OCI-LY7 (cell line): ENCODE measurements around the gene PM20D1. TPM values are rescaled to one million over a fixed set of nuclear protein-coding genes. Genes with fewer than 3 reads are reported as not detected.

ENCODE experiments used
- BruUV-seq: library from RNA; stranded (reverse); fragments of 400-500 nt; replicated peaks from 2 replicates; lab custom pipeline; 2021; lab: Mats Ljungman, UMichigan
- CTCF ChIA-PET: fragments of 300-600 bp; sonication (Branson Sonifier 250); formaldehyde crosslinking; loops from one replicate; lab custom pipeline; 2022; ENCODE audit warnings: antibody characterized with exemption; ENCODE audit not compliant: unreplicated experiment; lab: Charles Lee
- POLR2A ChIA-PET: fragments of 300-600 bp; sonication (Branson Sonifier 250); formaldehyde crosslinking; loops from one replicate; lab custom pipeline; 2022; ENCODE audit warnings: antibody characterized with exemption; lab: Charles Lee
- DNase-seq: peaks from one replicate; pipeline ENCODE4 v3.0.0-alpha.2; 2015; ENCODE audit warnings: low spot score
- H2AFZ ChIP-seq: fragments of 200-600 bp; sonication (generic), shearing (Covaris generic); 2 replicates; pipeline ENCODE4 v1.6.1; 2014; ENCODE audit warnings: mild to moderate bottlenecking, antibody characterized with exemption, low read length, moderate library complexity
- H3K27ac ChIP-seq: fragments of 200-600 bp; sonication (generic); 2 replicates; pipeline ENCODE4 v1.5.1; 2014; ENCODE audit warnings: mixed run types, low read depth, mild to moderate bottlenecking, moderate library complexity, low read length, inconsistent platforms; ENCODE audit not compliant: poor library complexity, severe bottlenecking
- H3K36me3 ChIP-seq: fragments of 200-600 bp; sonication (generic); 2 replicates; pipeline ENCODE4 v1.6.1; 2014; ENCODE audit warnings: mild to moderate bottlenecking, antibody characterized with exemption, low read length, moderate library complexity, mixed read lengths; ENCODE audit not compliant: insufficient read depth
- H3K4me1 ChIP-seq: fragments of 200-600 bp; sonication (generic); 2 replicates; pipeline ENCODE4 v1.5.1; 2014; ENCODE audit warnings: mild to moderate bottlenecking, low read length; ENCODE audit not compliant: insufficient read depth, poor library complexity, severe bottlenecking
- H3K4me2 ChIP-seq: fragments of 200-600 bp; sonication (generic); 2 replicates; pipeline ENCODE4 v1.6.1; 2014; ENCODE audit warnings: mild to moderate bottlenecking, low read length
- H3K4me3 ChIP-seq: fragments of 200-600 bp; sonication (generic); 2 replicates; pipeline ENCODE4 v1.5.1; 2014; ENCODE audit warnings: mild to moderate bottlenecking, low read depth, low read length; ENCODE audit not compliant: poor library complexity, severe bottlenecking
- H3K79me2 ChIP-seq: fragments of 200-600 bp; sonication (generic); 2 replicates; pipeline ENCODE4 v1.6.1; 2016; ENCODE audit warnings: low read depth, mild to moderate bottlenecking, low read length, moderate library complexity, mixed read lengths; ENCODE audit not compliant: insufficient read depth
- H3K9me2 ChIP-seq: fragments of 200-600 bp; sonication (generic); 2 replicates; pipeline ENCODE4 v1.6.1; 2016; ENCODE audit warnings: mild to moderate bottlenecking, low read length, mixed read lengths; ENCODE audit not compliant: insufficient read depth
- H3K9me3 ChIP-seq: fragments of 200-600 bp; sonication (generic); 2 replicates; pipeline ENCODE4 v1.6.1; 2014; ENCODE audit warnings: mild to moderate bottlenecking, mixed run types, low read length, mixed read lengths
- H4K20me1 ChIP-seq: fragments of 200-600 bp; sonication (generic); 2 replicates; pipeline ENCODE4 v1.6.1; 2014; ENCODE audit warnings: mild to moderate bottlenecking, antibody characterized with exemption, low read length, moderate library complexity, mixed read lengths; ENCODE audit not compliant: insufficient read depth
- EZH2phosphoT487 ChIP-seq: fragments of 200-600 bp; sonication (generic); IDR thresholded peaks from 2 replicates; pipeline ENCODE4 v1.6.1; 2018; ENCODE audit warnings: low read depth, borderline replicate concordance, mild to moderate bottlenecking, mixed run types, antibody characterized with exemption, low read length, moderate library complexity, mixed read lengths
- intact Hi-C: fragments of 100-400 bp; cut with micrococcal nuclease; formaldehyde crosslinking; loops from one replicate; pipeline ENCODE4 v1.10.0; 2022; ENCODE audit not compliant: unreplicated experiment
- total RNA-seq, 2 experiments: library from RNA; depleted of rRNA in 1 of 2; stranded (reverse); fragments of >200 nt in 1 of 2; shearing (Covaris generic) in 1 of 2; gene quantifications; 2 replicates each; pipeline ENCODE4 v1.2.3, GENCODE V29; 2014 to 2022
- TF ChIP-seq, protein P1 (sequence below): fragments of 200-600 bp; sonication (generic); conservative IDR thresholded peaks from 2 replicates; pipeline ENCODE4 v1.5.1; 2014; ENCODE audit warnings: mild to moderate bottlenecking, antibody characterized with exemption, low read length, moderate library complexity, mixed read lengths

The PM20D1 gene
- total RNA-seq, 2 experiments from 2014 or later = not detected

DNA sequence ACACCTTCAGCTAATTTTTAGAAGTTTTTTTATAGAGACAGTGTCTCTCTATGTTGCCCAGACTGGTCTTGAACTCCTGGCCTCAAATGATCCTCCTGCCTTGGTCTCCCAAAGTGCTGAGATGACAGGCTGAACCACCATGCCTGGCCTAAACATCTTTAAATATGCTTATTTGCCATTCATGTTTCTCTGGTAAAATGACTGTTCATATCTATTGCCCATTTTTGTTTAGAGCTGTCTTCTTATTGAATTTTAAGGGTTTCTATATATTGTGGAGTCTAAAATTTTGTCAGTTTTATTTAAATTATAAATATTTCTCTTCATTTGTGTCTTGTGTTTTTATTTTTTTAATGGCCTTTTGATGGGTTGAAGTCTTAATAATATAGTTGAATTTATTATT lies 3.0 kb upstream of the PM20D1 start:
- Histone ChIP-seq H4K20me1 (no peaks in the 10 kb centered on the region), H3K36me3 (no peaks in the 10 kb centered on the region), H3K27ac (no peak overlapping the region), H3K9me3 (peaks cover 9% of the 10 kb centered on the region), H3K9me2 (no peaks in the 10 kb centered on the region), H3K4me3 (no peak overlapping the region), H3K4me1 (peaks cover 13% of the 10 kb centered on the region), H2AFZ (no peak overlapping the region), H3K79me2 (no peaks in the 10 kb centered on the region), H3K4me2 (no peak overlapping the region)
- CTCF ChIA-PET = no interaction called here
- DNase-seq = no peak
- intact Hi-C loops = no loop called here
- TF ChIP-seq, protein P1, sequence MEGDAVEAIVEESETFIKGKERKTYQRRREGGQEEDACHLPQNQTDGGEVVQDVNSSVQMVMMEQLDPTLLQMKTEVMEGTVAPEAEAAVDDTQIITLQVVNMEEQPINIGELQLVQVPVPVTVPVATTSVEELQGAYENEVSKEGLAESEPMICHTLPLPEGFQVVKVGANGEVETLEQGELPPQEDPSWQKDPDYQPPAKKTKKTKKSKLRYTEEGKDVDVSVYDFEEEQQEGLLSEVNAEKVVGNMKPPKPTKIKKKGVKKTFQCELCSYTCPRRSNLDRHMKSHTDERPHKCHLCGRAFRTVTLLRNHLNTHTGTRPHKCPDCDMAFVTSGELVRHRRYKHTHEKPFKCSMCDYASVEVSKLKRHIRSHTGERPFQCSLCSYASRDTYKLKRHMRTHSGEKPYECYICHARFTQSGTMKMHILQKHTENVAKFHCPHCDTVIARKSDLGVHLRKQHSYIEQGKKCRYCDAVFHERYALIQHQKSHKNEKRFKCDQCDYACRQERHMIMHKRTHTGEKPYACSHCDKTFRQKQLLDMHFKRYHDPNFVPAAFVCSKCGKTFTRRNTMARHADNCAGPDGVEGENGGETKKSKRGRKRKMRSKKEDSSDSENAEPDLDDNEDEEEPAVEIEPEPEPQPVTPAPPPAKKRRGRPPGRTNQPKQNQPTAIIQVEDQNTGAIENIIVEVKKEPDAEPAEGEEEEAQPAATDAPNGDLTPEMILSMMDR = no peak
- TF ChIP-seq EZH2phosphoT487 = no peak
- POLR2A ChIA-PET = interaction anchor here (0.7 kb wide), 1 partner anchor 336 kb away, joined by 4 read pairs; no protein-coding TSS in a partner anchor
- no TSS peak for BruUV-seq

- TF ChIP-seq EZH2phosphoT487 = no peak
- TF ChIP-seq, protein P1 = no peak
- no peaks in the 10 kb centered on the region for H3K79me2 ChIP-seq
- H2AFZ ChIP-seq = no peak overlapping the region
- no peaks in the 10 kb centered on the region for H4K20me1 ChIP-seq
- H3K36me3 ChIP-seq = no peaks in the 10 kb centered on the region
- no peak overlapping the region for H3K27ac ChIP-seq
- peaks cover 9% of the 10 kb centered on the region for H3K9me3 ChIP-seq
- no peak overlapping the region for H3K4me3 ChIP-seq
- POLR2A ChIA-PET = no interaction called here
- no TSS peak for BruUV-seq
- H3K9me2 ChIP-seq = no peaks in the 10 kb centered on the region
- H3K4me2 ChIP-seq = no peak overlapping the region
- H3K4me1 ChIP-seq = peaks cover 8% of the 10 kb centered on the region
- intact Hi-C loops = no loop called here
- CTCF ChIA-PET = no interaction called here
- no peak for DNase-seq
Measured at GRCh38 chr1:205851993-205852392, 2.1 kb upstream of the PM20D1 start.

GRCh38 chr1:205843036-205843859 lies 6.7 kb downstream of the PM20D1 start:
- no peak for DNase-seq
- Histone ChIP-seq H3K79me2 (no peaks in the 10 kb centered on the region), H3K4me2 (no peak overlapping the region), H4K20me1 (no peaks in the 10 kb centered on the region), H3K36me3 (no peaks in the 10 kb centered on the region), H3K9me3 (no peaks in the 10 kb centered on the region), H2AFZ (no peak overlapping the region), H3K27ac (no peak overlapping the region), H3K4me3 (no peak overlapping the region), H3K9me2 (no peaks in the 10 kb centered on the region), H3K4me1 (no peaks in the 10 kb centered on the region)
- intact Hi-C loops = no loop called here
- BruUV-seq = no TSS peak
- POLR2A ChIA-PET = interaction anchor here (0.6 to 1.5 kb wide), 3 partner anchors 17 to 627 kb away, joined by 3 to 4 read pairs (median 4); partner anchors contain the start of gene IKBKE
- CTCF ChIA-PET = no interaction called here
- TF ChIP-seq, protein P1 = no peak
- no peak for TF ChIP-seq EZH2phosphoT487
